DOHH2 (cell line): ENCODE results near the gene ARAP3.

ENCODE experiments used
- CTCF ChIP-seq: fragments of 200-600 bp; sonication (generic); IDR thresholded peaks from one replicate; pipeline ENCODE4 v1.5.1; 2014; ENCODE audit warnings: antibody characterized with exemption, mild to moderate bottlenecking, low read depth, low read length; ENCODE audit not compliant: poor library complexity, severe bottlenecking
- EZH2phosphoT487 ChIP-seq: fragments of 200-600 bp; sonication (generic); IDR thresholded peaks from 2 replicates; pipeline ENCODE4 v1.6.1; 2017; ENCODE audit warnings: borderline replicate concordance, mild to moderate bottlenecking, antibody characterized with exemption, low read length, moderate library complexity, mixed read lengths

GRCh38 chr5:141714542-141715310 is 32.7 kb upstream of the ARAP3 start:
- TF ChIP-seq CTCF (no peak), EZH2phosphoT487 (no peak)
